HG03196 (cell line): ENCODE measurements around the gene CALM1.

Source experiments
- ATAC-seq: cut with Tn5 transposase; IDR thresholded peaks from one replicate; pipeline ENCODE4 v1.9.1; 2021; ENCODE audit not compliant: unreplicated experiment

CALM1 gene

GRCh38 chr14:90440592-90440991, 43.8 kb downstream of the CALM1 start:
- no peak for ATAC-seq

- no peak for ATAC-seq
These were observed 45.6 kb downstream of the CALM1 start for GRCh38 chr14:90442388-90442787.

GRCh38 chr14:90443161-90444076, 46.6 kb downstream of the CALM1 start:
- ATAC-seq: no peak

- no peak for ATAC-seq
These were observed 47.4 kb downstream of the CALM1 start for GRCh38 chr14:90444077-90444696.

DNA sequence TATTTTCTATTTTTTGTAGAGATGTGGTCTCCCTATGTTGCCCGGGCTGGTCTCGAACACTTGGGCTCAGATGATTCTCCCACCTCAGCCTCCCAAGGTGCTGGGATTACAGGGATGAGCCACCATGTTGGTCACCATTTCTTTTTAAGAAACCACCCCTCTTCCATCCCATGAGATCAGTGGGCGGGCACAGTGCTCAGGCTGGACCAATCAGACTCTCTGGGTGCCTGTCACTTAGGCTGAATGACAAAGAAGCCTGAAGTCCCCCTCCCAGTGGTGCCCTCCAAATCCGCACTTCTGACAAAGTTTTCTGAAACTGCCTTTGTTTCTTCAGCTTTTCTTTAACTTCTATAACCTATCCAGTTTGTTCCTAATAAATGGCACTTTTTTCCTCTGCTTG, 48.2 kb downstream of the CALM1 start:
- ATAC-seq: no peak

DNA sequence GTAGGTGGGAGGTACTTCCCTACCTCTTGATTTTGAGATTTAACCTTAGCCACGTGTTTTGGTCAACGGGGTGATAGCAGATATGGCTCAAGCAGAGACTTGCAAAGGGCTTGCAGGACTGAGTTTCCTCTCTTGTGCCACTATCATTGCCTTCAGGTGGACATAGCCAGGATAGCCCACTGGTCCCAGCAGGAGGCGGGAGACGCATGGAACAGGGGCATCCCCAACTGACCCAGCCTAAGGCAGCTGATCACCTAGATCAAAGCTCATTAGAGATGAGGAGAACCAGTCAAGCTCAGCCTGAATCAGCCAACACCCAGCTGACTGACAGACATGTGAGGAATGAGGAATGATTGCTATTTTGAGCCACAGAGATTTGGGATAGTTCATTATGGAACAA, 49.6 kb downstream of the CALM1 start:
- no peak for ATAC-seq

DNA sequence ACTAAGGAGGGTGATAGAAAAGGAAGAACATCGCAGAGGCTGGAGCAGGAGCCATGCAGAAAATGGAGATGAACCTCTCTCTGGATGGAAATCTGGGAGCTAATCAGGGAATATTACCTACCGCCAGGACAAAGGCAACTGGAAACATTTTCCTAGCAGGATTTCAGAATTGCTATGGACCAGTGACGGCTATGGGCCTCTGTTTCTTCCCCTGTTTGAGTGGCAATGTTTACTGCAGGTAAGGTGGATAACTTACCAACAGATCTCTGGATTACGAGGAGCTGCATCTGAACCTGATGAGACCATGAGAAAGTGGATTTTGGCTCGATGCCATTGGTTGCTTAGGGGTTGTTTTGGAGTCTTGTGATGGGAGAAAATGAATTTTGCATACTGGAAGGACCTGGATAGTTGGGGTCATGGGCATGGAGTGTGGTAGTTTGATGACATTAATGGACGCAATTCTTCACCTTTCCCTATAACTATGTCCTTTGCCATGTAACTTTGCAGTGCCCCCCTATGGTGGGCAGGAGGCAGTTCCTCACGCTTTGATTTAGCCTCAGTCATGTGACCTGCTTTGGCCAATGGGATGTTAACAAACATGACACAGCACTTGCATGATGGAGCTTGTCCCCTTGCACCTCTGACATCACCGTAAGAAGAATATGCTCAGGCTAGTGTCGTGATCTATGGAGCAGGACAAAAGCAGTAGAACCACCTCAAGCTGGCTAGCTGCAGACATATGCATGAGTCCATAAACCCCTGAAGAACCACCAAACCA, 51.1 kb downstream of the CALM1 start:
- no peak for ATAC-seq

- no peak for ATAC-seq
These were observed 52.6 kb downstream of the CALM1 start for GRCh38 chr14:90449411-90449810.

DNA sequence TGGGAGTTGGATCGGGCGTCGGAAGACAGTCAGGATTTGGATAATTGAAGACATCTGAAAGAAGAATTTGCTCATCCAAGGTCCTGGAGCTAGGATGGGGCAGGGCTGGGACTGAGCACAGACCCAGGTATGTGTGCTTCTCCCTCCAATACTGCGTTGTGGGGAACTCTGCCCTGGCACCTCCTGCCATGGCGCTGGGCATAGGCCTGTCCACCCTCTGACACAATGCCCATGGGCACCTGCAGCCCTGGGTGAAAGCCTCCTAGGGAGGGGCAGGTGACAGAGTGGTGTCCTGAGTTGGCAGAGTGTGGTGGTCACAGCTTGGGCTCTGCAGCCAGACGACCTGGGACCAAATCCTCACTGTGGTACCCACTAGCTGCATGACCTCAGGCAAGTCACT, 53.3 kb downstream of the CALM1 start:
- no peak for ATAC-seq

GRCh38 chr14:90450667-90451066, 53.8 kb downstream of the CALM1 start:
- ATAC-seq: no peak

- no peak for ATAC-seq
These were observed 54.6 kb downstream of the CALM1 start for GRCh38 chr14:90451443-90451842.

- ATAC-seq: no peak
These were observed 55.1 kb downstream of the CALM1 start for GRCh38 chr14:90451961-90452360.

DNA sequence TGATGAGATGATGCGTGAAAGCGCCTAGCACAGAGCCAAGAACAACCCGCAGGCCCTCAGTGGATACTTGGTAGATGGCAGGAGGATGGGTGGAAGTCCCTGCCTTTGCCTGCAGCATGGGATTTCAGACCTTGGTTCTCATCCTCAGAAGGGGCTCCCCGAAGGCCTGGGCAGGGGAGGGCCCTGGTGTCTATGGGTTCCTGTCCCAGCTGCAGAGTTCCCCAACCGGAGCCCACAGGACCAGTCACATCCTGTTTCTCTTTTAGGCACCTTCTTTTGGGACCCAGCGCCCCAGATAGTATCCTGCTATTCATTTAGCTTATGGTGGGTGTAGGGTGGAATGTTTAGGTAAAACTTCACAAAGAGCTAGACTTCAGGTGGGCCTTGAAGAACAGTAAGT, 55.5 kb downstream of the CALM1 start:
- ATAC-seq: no peak

GRCh38 chr14:90453401-90453951, 56.6 kb downstream of the CALM1 start:
- no peak for ATAC-seq

DNA sequence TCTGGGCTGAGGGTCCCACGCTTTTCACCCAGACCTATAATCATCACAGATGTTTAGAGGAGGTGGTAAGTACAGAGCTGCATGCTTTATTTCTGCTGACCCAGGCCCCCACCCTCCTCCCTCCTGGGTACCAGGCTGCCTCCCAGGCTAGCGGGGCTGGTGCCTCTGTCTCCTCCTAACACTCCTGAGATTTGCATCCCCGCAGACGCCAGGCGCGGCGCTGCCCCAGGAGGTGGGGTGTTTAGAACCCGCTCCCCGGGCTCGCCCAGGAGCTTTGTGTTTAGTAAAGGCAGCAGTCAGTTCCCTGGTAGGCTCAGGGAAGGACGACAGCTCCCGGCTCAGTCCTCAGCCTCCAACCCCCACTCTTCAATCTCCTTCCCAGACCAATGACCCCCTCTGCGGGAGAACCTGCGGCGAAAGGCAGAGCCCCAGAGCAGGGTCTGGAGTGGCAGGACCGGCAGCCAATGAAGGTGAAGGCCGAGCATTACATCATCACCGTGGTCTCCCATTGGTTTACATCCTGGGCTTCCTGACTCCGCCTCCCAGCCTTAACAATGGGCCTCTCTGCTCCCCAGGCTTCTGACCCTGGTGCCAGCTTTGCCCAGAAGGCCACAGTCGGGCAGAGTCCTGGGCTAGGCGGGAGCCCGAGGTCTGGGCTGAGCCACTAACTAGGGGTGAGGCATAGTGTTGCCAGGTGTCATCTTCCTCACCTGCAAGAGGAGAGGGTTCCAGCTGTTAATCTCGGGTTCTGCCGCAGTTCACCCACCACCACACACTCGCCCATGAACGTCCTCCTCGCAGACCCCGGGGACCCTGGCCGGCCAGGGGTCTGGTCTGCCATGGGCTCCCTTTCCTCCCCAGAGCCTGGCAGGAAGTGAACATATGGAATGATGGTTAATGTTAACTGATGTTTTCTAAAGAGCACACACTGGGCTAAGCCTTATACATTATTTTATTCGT, 57.5 kb downstream of the CALM1 start:
- ATAC-seq: no peak

GRCh38 chr14:90455100-90455571, 58.3 kb downstream of the CALM1 start:
- no peak for ATAC-seq

GRCh38 chr14:90456551-90456950, 59.7 kb downstream of the CALM1 start:
- ATAC-seq: no peak

DNA sequence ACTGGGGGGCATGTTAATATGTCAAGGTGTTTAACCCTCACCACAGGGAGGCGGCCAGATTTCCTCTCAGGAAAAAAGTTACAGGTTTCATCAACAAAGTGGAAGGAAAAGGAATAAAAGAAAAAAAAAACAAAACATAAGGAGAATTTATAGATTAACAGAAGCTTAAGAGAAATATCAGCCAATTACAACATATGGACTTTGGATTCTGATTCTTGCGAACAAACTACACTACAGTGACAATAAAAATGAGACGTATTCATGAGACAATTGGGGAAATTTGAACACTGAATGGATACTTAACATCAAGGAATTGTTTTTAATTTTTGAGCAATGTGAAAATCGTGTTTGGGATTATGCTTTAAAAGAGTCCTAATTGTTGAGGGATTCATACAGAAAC, 60.4 kb downstream of the CALM1 start:
- ATAC-seq: no peak
